IMR-90 (cell line): ENCODE data around the gene PSMD8. TPM values are rescaled to one million over a fixed set of nuclear protein-coding genes. Genes with fewer than 3 reads are reported as not detected.

Source experiments
- ATAC-seq: fragments of 200-7000 bp; cut with Tn5 transposase; 2 replicates; pipeline ENCODE4 v1.9.1; 2020; ENCODE audit warnings: low read depth, mild to moderate bottlenecking, moderate library complexity
- BruUV-seq: library from RNA; stranded (reverse); fragments of 400-500 nt; replicated peaks from 2 replicates; lab custom pipeline; 2021; lab: Mats Ljungman, UMichigan
- CTCF ChIA-PET: fragments of 300-600 bp; formaldehyde crosslinking; extraction: SDS; loops from one replicate; lab custom pipeline; 2021; ENCODE audit warnings: antibody characterized with exemption; lab: Yijun Ruan, JAX
- POLR2A ChIA-PET: fragments of 300-600 bp; sonication (Branson Sonifier 250); formaldehyde crosslinking; loops from one replicate; lab custom pipeline; 2022; ENCODE audit warnings: antibody characterized with exemption; ENCODE audit not compliant: unreplicated experiment; lab: Charles Lee
- DNase-seq: peaks from one replicate; pipeline ENCODE4 v3.0.0; 2013
- H2AFZ ChIP-seq: replicated peaks from 2 replicates; pipeline ENCODE3; 2013; ENCODE audit warnings: low read length, mild to moderate bottlenecking; ENCODE audit not compliant: poor library complexity
- H2AK5ac ChIP-seq: 2 replicates; pipeline ENCODE4 v1.6.1; 2013; ENCODE audit warnings: low read depth, low read length, inconsistent platforms
- H2AK9ac ChIP-seq: replicated peaks from 2 replicates; pipeline ENCODE3; 2013; ENCODE audit warnings: mild to moderate bottlenecking, low read depth, low read length, moderate library complexity; ENCODE audit not compliant: poor library complexity
- H2BK120ac ChIP-seq: 2 replicates; pipeline ENCODE4 v1.6.1; 2013; ENCODE audit warnings: low read depth, low read length, inconsistent platforms
- H2BK15ac ChIP-seq: 3 replicates; pipeline ENCODE4 v1.6.1; 2013; ENCODE audit warnings: low read depth, low read length, inconsistent platforms
- H2BK20ac ChIP-seq: 2 replicates; pipeline ENCODE4 v1.6.1; 2013; ENCODE audit warnings: low read depth, mild to moderate bottlenecking, inconsistent platforms, low read length, moderate library complexity
- H2BK5ac ChIP-seq: 2 replicates; pipeline ENCODE4 v1.6.1; 2013; ENCODE audit warnings: mild to moderate bottlenecking, low read depth, low read length, inconsistent platforms; ENCODE audit not compliant: poor library complexity, severe bottlenecking
- H3K14ac ChIP-seq: replicated peaks from 2 replicates; pipeline ENCODE4 v1.6.1; 2013; ENCODE audit warnings: low read depth, low read length, inconsistent platforms
- H3K18ac ChIP-seq: 2 replicates; pipeline ENCODE4 v1.6.1; 2013; ENCODE audit warnings: low read depth, low read length, control low read depth
- H3K23ac ChIP-seq: 2 replicates; pipeline ENCODE4 v1.6.1; 2013; ENCODE audit warnings: low read depth, low read length, inconsistent platforms
- H3K27ac ChIP-seq: 2 replicates; pipeline ENCODE4 v1.5.1; 2013; ENCODE audit warnings: mild to moderate bottlenecking, control low read depth, low read length; ENCODE audit not compliant: insufficient read depth
- H3K27me3 ChIP-seq: 2 replicates; pipeline ENCODE4 v1.6.1; 2013; ENCODE audit warnings: low read length; ENCODE audit not compliant: control insufficient read depth, insufficient read depth
- H3K36me3 ChIP-seq: 2 replicates; pipeline ENCODE4 v1.6.1; 2013; ENCODE audit warnings: low read length, mixed read lengths; ENCODE audit not compliant: control insufficient read depth, insufficient read depth
- H3K4ac ChIP-seq: 2 replicates; pipeline ENCODE4 v1.6.1; 2013; ENCODE audit warnings: low read depth, low read length, inconsistent platforms
- H3K4me1 ChIP-seq: 2 replicates; pipeline ENCODE4 v1.6.1; 2013; ENCODE audit warnings: low read length, mixed read lengths; ENCODE audit not compliant: control insufficient read depth, insufficient read depth
- H3K4me2 ChIP-seq: 2 replicates; pipeline ENCODE4 v1.6.1; 2013; ENCODE audit warnings: low read depth, mild to moderate bottlenecking, control low read depth, low read length, moderate library complexity
- H3K4me3 ChIP-seq: 2 replicates; pipeline ENCODE4 v1.5.1; 2013; ENCODE audit warnings: low read depth, mild to moderate bottlenecking, control low read depth, low read length, moderate library complexity; ENCODE audit not compliant: insufficient read depth
- H3K56ac ChIP-seq: 2 replicates; pipeline ENCODE4 v1.6.1; 2013; ENCODE audit warnings: low read length, inconsistent platforms; ENCODE audit not compliant: insufficient read depth; ENCODE audit errors: extremely low read depth
- H3K79me1 ChIP-seq, 2 experiments: 2 replicates each; pipeline ENCODE4 v1.6.1; 2013; ENCODE audit warnings: low read length in 2 of 2, inconsistent platforms in 1 of 2, low read depth in 1 of 2
- H3K9ac ChIP-seq: 2 replicates; pipeline ENCODE4 v1.6.1; 2013; ENCODE audit warnings: low read depth, low read length, control low read depth
- H3K9me1 ChIP-seq: 2 replicates; pipeline ENCODE4 v1.6.1; 2013; ENCODE audit warnings: low read length, inconsistent platforms; ENCODE audit not compliant: insufficient read depth
- H3K9me3 ChIP-seq: 2 replicates; pipeline ENCODE4 v1.6.1; 2013; ENCODE audit warnings: low read length; ENCODE audit not compliant: control insufficient read depth, insufficient read depth
- H4K20me1 ChIP-seq: 2 replicates; pipeline ENCODE4 v1.6.1; 2013; ENCODE audit warnings: low read length, inconsistent platforms; ENCODE audit not compliant: insufficient read depth
- H4K5ac ChIP-seq: 2 replicates; pipeline ENCODE4 v1.6.1; 2013; ENCODE audit warnings: mild to moderate bottlenecking, low read depth, low read length, control low read depth
- H4K8ac ChIP-seq, 2 experiments: 2 replicates each; pipeline ENCODE4 v1.6.1; 2013; ENCODE audit warnings: low read depth in 2 of 2, low read length in 2 of 2, control low read depth in 1 of 2, inconsistent platforms in 1 of 2
- H4K91ac ChIP-seq: 2 replicates; pipeline ENCODE4 v1.6.1; 2013; ENCODE audit warnings: low read depth, low read length, inconsistent platforms; ENCODE audit not compliant: insufficient read depth
- BHLHE40 ChIP-seq: fragments of 150-350 bp; IDR thresholded peaks from 2 replicates; pipeline ENCODE4 v1.6.1; 2016; ENCODE audit warnings: mild to moderate bottlenecking, low read depth, low read length
- CEBPB ChIP-seq: IDR thresholded peaks from 2 replicates; pipeline ENCODE4 v1.6.1; 2012; ENCODE audit warnings: low read depth, low read length, improper control_type of control experiment
- CHD1 ChIP-seq: IDR thresholded peaks from 2 replicates; pipeline ENCODE4 v1.6.1; 2012; ENCODE audit warnings: low read depth, low read length, improper control_type of control experiment
- ELK1 ChIP-seq: fragments of 150-350 bp; IDR thresholded peaks from 2 replicates; pipeline ENCODE4 v1.6.1; 2016; ENCODE audit warnings: low read depth, mild to moderate bottlenecking, low read length, moderate library complexity, borderline replicate concordance
- FOS ChIP-seq: fragments of 150-350 bp; IDR thresholded peaks from 2 replicates; pipeline ENCODE4 v1.6.1; 2016; ENCODE audit warnings: low read depth, low read length
- MXI1 ChIP-seq: IDR thresholded peaks from 2 replicates; pipeline ENCODE4 v1.6.1; 2012; ENCODE audit warnings: low read depth, mild to moderate bottlenecking, low read length, moderate library complexity, borderline replicate concordance
- NFE2L2 ChIP-seq: fragments of 150-350 bp; IDR thresholded peaks from 2 replicates; pipeline ENCODE4 v1.6.1; 2016; ENCODE audit warnings: low read depth, mild to moderate bottlenecking, low read length
- RCOR1 ChIP-seq: IDR thresholded peaks from 2 replicates; pipeline ENCODE4 v1.6.1; 2012; ENCODE audit warnings: mild to moderate bottlenecking, low read length, improper control_type of control experiment; ENCODE audit not compliant: insufficient replicate concordance
- RFX5 ChIP-seq: IDR thresholded peaks from 2 replicates; pipeline ENCODE4 v1.8.0; 2012; ENCODE audit warnings: low read depth, mild to moderate bottlenecking, low read length, moderate library complexity
- SMC3 ChIP-seq: fragments of 150-350 bp; IDR thresholded peaks from 2 replicates; pipeline ENCODE4 v1.6.1; 2016; ENCODE audit warnings: low read depth, mild to moderate bottlenecking, antibody characterized with exemption, low read length, moderate library complexity
- WGBS, 2 experiments: methylation state at CpG; one replicate each; pipeline versions ENCODE4 v1.1.5 to v1.1.7; 2013; ENCODE audit warnings: missing lambda C conversion rate in 2 of 2; ENCODE audit not compliant: insufficient read length in 1 of 2; ENCODE audit errors: extremely low coverage in 2 of 2; 5-methylcytosine and 5-hydroxymethylcytosine counted together
- dilution Hi-C: fragments of 300-500 bp; cut with HindIII; formaldehyde crosslinking; loops from one replicate; pipeline ENCODE4 v1.14.3; 2018; ENCODE audit warnings: low sequenced_read_pairs; ENCODE audit not compliant: unreplicated experiment
- in situ Hi-C: fragments of 300-500 bp; cut with MboI; formaldehyde crosslinking; loops from 3 replicates; pipeline ENCODE4 v1.14.3; 2019; ENCODE audit warnings: low sequenced_read_pairs, inconsistent platforms, mixed read lengths
- intact Hi-C: fragments of 100-400 bp; cut with micrococcal nuclease; formaldehyde crosslinking; loops from 2 replicates; pipeline ENCODE4 v1.10.0; 2022
- polyA plus RNA-seq, 3 experiments: library from polyadenylated mRNA; depleted of rRNA; stranded (reverse); fragments of >200 nt; gene quantifications; 2 replicates each; pipeline ENCODE4 v1.2.3, GENCODE V29; 2012; ENCODE audit warnings: low replicate concordance in 1 of 3
- total RNA-seq: library from RNA; depleted of rRNA; stranded (reverse); fragments of >200 nt; gene quantifications from 2 replicates; pipeline ENCODE4 v1.2.3, GENCODE V29; 2012

Gene PSMD8
- total and polyA plus RNA-seq, 2 of the 4 experiments (the other 2 are of a cell fraction), result 475 to 644 TPM

- Histone ChIP-seq H3K27ac (no peak overlapping the region), H4K8ac (no peak overlapping the region), H3K27me3 (peaks cover 15% of the 10 kb centered on the region), H3K56ac (no peak overlapping the region), H3K9me3 (no peaks in the 10 kb centered on the region), H3K4me1 (no peaks in the 10 kb centered on the region), H2BK20ac (no peak overlapping the region), H3K4me2 (no peak overlapping the region), H3K36me3 (no peaks in the 10 kb centered on the region; the same call in 1 of the 2 replicates), H2AK9ac (no peak overlapping the region), H2BK5ac (no peak overlapping the region), H3K14ac (no peak overlapping the region), H3K18ac (no peak overlapping the region), H3K23ac (no peak overlapping the region), H2BK15ac (no peak overlapping the region), H3K9ac (no peak overlapping the region), H4K91ac (no peak overlapping the region), H3K9me1 (peaks cover 5% of the 10 kb centered on the region; the same call in 1 of the 2 replicates), H3K4ac (no peak overlapping the region), H2AK5ac (no peak overlapping the region), H3K79me1 (no peaks in the 10 kb centered on the region), H4K20me1 (no peaks in the 10 kb centered on the region), H2AFZ (no peak overlapping the region), H3K4me3 (no peak overlapping the region), H4K5ac (no peak overlapping the region), H2BK120ac (no peak overlapping the region)
- dilution Hi-C loops (no loop called here), in situ Hi-C loops (loop anchor here (25.0 kb wide), 1 partner anchor 524 kb away; the partner anchor contains the start of genes MRPS12 and SARS2), intact Hi-C loops (no loop called here)
- no CpG with 5 or more reads among the region's 6 CpGs for WGBS, 2 experiments
- ATAC-seq (no peak), DNase-seq (no peak)
- BruUV-seq, result no TSS peak
- ChIA-PET CTCF (no interaction called here), POLR2A (no interaction called here)
- TF ChIP-seq CHD1, result no peak
- no peak for TF ChIP-seq ELK1
- TF ChIP-seq SMC3, result no peak
- no peak for TF ChIP-seq BHLHE40
- no peak for TF ChIP-seq MXI1
- TF ChIP-seq NFE2L2, result no peak
- TF ChIP-seq FOS, result no peak
- TF ChIP-seq RFX5, result no peak
- TF ChIP-seq CEBPB, result no peak
- TF ChIP-seq RCOR1, result no peak
These were observed 39.0 kb downstream of the PSMD8 start for GRCh38 chr19:38413416-38413815.
